A549 (cell line): Measurements from ENCODE around the gene GRK5. TPM values are rescaled to one million over a fixed set of nuclear protein-coding genes. Genes with fewer than 3 reads are reported as not detected.
"Not testable (repeated sequence)": the region's sequence is repeated elsewhere in the genome, so short reads cannot be mapped to it uniquely, and the experiment has no call there.

ENCODE experiments used
- ATAC-seq, 2 experiments: fragments of 200-7000 bp in 1 of 2; fragments of >200 bp in 1 of 2; cut with Nextera tagmentation in 1 of 2; cut with Tn5 transposase in 1 of 2; 3 replicates each; pipeline versions ENCODE4 v1.8.0 to v1.9.1; 2018 to 2020; ENCODE audit warnings: mild to moderate bottlenecking in 1 of 2, moderate library complexity in 1 of 2
- CTCF ChIA-PET: fragments of 300-600 bp; sonication (Branson Sonifier 250); formaldehyde crosslinking; extraction: SDS; loops from one replicate; lab custom pipeline; 2021; ENCODE audit warnings: antibody characterized with exemption, inconsistent platforms; lab: Yijun Ruan, JAX
- POLR2A ChIA-PET: fragments of 350-600 bp; formaldehyde crosslinking; extraction: SDS; loops from one replicate; lab custom pipeline; 2021; ENCODE audit warnings: antibody characterized with exemption, inconsistent platforms; lab: Yijun Ruan, JAX
- DNase-seq, 2 experiments: peaks; one replicate each; pipeline versions ENCODE4 v3.0.0 to v3.0.0-alpha.2; 2011 to 2016; ENCODE audit warnings: low read depth in 1 of 2, low spot score in 1 of 2
- FAIRE-seq: peaks from 2 replicates; lab custom pipeline; 2011; peaks lifted over from hg19 to GRCh38; lab: Jason Lieb, UNC
- H3K27ac ChIP-seq, 2 experiments: fragments of >200 bp; sonication (Bioruptor Twin); formaldehyde crosslinking; 3 replicates each; pipeline ENCODE4 v1.5.1; 2016 to 2017
- H3K4me1 ChIP-seq: fragments of >200 bp; sonication (Bioruptor Twin); formaldehyde crosslinking; 3 replicates; pipeline ENCODE4 v1.6.1; 2016
- H3K4me2 ChIP-seq: fragments of >200 bp; sonication (Bioruptor Twin); formaldehyde crosslinking; 3 replicates; pipeline ENCODE4 v1.6.1; 2016
- H3K4me3 ChIP-seq: fragments of >200 bp; sonication (Bioruptor Twin); formaldehyde crosslinking; 3 replicates; pipeline ENCODE4 v1.5.1; 2016
- H3K9me3 ChIP-seq: fragments of >200 bp; sonication (Bioruptor Twin); formaldehyde crosslinking; 3 replicates; pipeline ENCODE4 v1.6.1; 2016
- ATOH8 ChIP-seq: fragments of 250-450 bp; sonication (Bioruptor Pico); IDR thresholded peaks from 2 replicates; pipeline ENCODE4 v1.5.0; 2020; ENCODE audit warnings: low read depth, mild to moderate bottlenecking, moderate library complexity
- BCL3 ChIP-seq: fragments of >200 bp; sonication (Bioruptor Twin); formaldehyde crosslinking; IDR thresholded peaks from 3 replicates; pipeline ENCODE4 v1.6.1; 2016
- CBX2 ChIP-seq: fragments of 200-600 bp; sonication (generic); IDR thresholded peaks from 2 replicates; pipeline ENCODE4 v1.6.1; 2016; ENCODE audit warnings: low read depth, mild to moderate bottlenecking, borderline replicate concordance
- HEYL ChIP-seq: fragments of 250-450 bp; sonication (Bioruptor Pico); IDR thresholded peaks from 2 replicates; pipeline ENCODE4 v1.8.0; 2021; ENCODE audit warnings: mild to moderate bottlenecking, moderate library complexity
- JUN ChIP-seq, 2 experiments: fragments of >200 bp; sonication (Bioruptor Twin); formaldehyde crosslinking; IDR thresholded peaks; 2 replicates in 1 of 2; 3 replicates in 1 of 2; pipeline ENCODE4 v1.6.1; 2016 to 2017
- KDM1A ChIP-seq: fragments of 200-600 bp; sonication (generic); IDR thresholded peaks from 2 replicates; pipeline ENCODE4 v1.6.1; 2016; ENCODE audit warnings: low read depth, mild to moderate bottlenecking
- KDM5A ChIP-seq: fragments of 200-600 bp; sonication (generic); IDR thresholded peaks from 2 replicates; pipeline ENCODE4 v1.6.1; 2016; ENCODE audit warnings: antibody characterized with exemption, mild to moderate bottlenecking
- MYC ChIP-seq: IDR thresholded peaks from 2 replicates; pipeline ENCODE4 v1.6.1; 2012; ENCODE audit warnings: mild to moderate bottlenecking, inconsistent platforms, low read length, improper control_type of control experiment, borderline replicate concordance
- PHF8 ChIP-seq: fragments of 200-600 bp; sonication (generic); IDR thresholded peaks from 2 replicates; pipeline ENCODE4 v1.6.1; 2016; ENCODE audit warnings: low read depth, mild to moderate bottlenecking, antibody characterized with exemption, moderate library complexity, borderline replicate concordance
- POLR2A ChIP-seq: IDR thresholded peaks from 2 replicates; pipeline ENCODE4 v1.6.1; 2012; ENCODE audit warnings: mild to moderate bottlenecking, low read length
- REST ChIP-seq: fragments of 200-600 bp; sonication (generic); IDR thresholded peaks from 2 replicates; pipeline ENCODE4 v1.6.1; 2016; ENCODE audit warnings: antibody characterized with exemption, mild to moderate bottlenecking, moderate library complexity
- RNF2 ChIP-seq: fragments of 200-600 bp; sonication (generic); IDR thresholded peaks from 2 replicates; pipeline ENCODE4 v1.6.1; 2016; ENCODE audit warnings: low read depth, mild to moderate bottlenecking, antibody characterized with exemption, moderate library complexity, borderline replicate concordance
- SREBF2 ChIP-seq: fragments of 450-650 bp; IDR thresholded peaks from 2 replicates; pipeline ENCODE4 v1.6.1; 2014; ENCODE audit warnings: mild to moderate bottlenecking, moderate library complexity
- WGBS: methylation state at CpG from one replicate; pipeline ENCODE4 v1.1.6; 2017; ENCODE audit errors: missing lambda C conversion rate; 5-methylcytosine and 5-hydroxymethylcytosine counted together
- polyA plus RNA-seq, 4 experiments: library from polyadenylated mRNA; depleted of rRNA in 3 of 4; stranded (reverse); fragments of >200 nt; fragmentation: RNase III in 1 of 4; extraction: RNeasy Plus Mini Kit Qiagen cat#74134 plus additional on column Dnase treatment in 1 of 4; gene quantifications; 2 replicates in 3 of 4; 3 replicates in 1 of 4; pipeline ENCODE4 v1.2.3, GENCODE V29; 2011 to 2017
- TF ChIP-seq, protein P1 (sequence below): IDR thresholded peaks from 2 replicates; pipeline ENCODE4 v1.6.1; 2012; ENCODE audit warnings: low read depth, borderline replicate concordance
- TF ChIP-seq, protein P2 (sequence below): IDR thresholded peaks from 2 replicates; pipeline ENCODE4 v1.6.1; 2012
- TF ChIP-seq, protein P3 (sequence below): fragments of 450-650 bp; IDR thresholded peaks from 2 replicates; pipeline ENCODE4 v1.6.1; 2014; ENCODE audit warnings: antibody characterized with exemption

GRK5 gene
- polyA plus RNA-seq, 2 of the 4 experiments (the other 2 are of a cell fraction) = 5.0 to 7.9 TPM

- ChIA-PET CTCF (interaction anchor here (1.0 kb wide), 1 partner anchor 12 kb away, joined by 3 read pairs; no protein-coding TSS in a partner anchor), POLR2A (no interaction called here)
- DNase-seq (no peak), FAIRE-seq (no peak), ATAC-seq (peak; percentile 15 to 38; a peak in 4 of 6 replicates)
- Histone ChIP-seq H3K4me2 (peak overlapping the region; percentile 81), H3K9me3 (no peaks in the 10 kb centered on the region), H3K27ac (peak overlapping the region; percentile 98), H3K4me3 (peak overlapping the region; percentile 89), H3K4me1 (peaks cover 22% of the 10 kb centered on the region; the same call in 2 of the 3 replicates)
- WGBS = 10% methylated on average over 21 of the region's 21 CpGs
- TF ChIP-seq SREBF2 (no peak), CBX2 (no peak), KDM1A (no peak)
- TF ChIP-seq, protein P1, sequence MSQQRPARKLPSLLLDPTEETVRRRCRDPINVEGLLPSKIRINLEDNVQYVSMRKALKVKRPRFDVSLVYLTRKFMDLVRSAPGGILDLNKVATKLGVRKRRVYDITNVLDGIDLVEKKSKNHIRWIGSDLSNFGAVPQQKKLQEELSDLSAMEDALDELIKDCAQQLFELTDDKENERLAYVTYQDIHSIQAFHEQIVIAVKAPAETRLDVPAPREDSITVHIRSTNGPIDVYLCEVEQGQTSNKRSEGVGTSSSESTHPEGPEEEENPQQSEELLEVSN = peak; percentile 37; the same call in 1 of the 2 replicates
Observed at GRCh38 chr10:119177708-119178371, 29.5 kb upstream of the GRK5 start.

- POLR2A ChIA-PET = interaction anchor here (0.8 kb wide), 1 partner anchor 28 kb away, joined by 3 read pairs; no protein-coding TSS in a partner anchor
- H3K9me3 ChIP-seq = no peaks in the 10 kb centered on the region
- H3K4me2 ChIP-seq = peak within 1 kb of the TSS; percentile 81
- CTCF ChIA-PET = interaction anchor here (0.7 to 0.8 kb wide), 2 partner anchors 12 to 1113 kb away, joined by 3 read pairs; no protein-coding TSS in a partner anchor
- peak within 1 kb of the TSS; percentile 89 for H3K4me3 ChIP-seq
- H3K4me1 ChIP-seq = peaks cover 20% of the 10 kb centered on the region; the same call in 2 of the 3 replicates
- TF ChIP-seq ATOH8 (CRISPR knock-in tag) = no peak
- no peak for TF ChIP-seq HEYL (CRISPR knock-in tag)
- peak; percentile 92 for TF ChIP-seq POLR2A
- TF ChIP-seq JUN (IDR thresholded peaks at IDR 0.05) = peak; percentile 61 to 98; a peak in 4 of 5 replicates
- TF ChIP-seq, protein P2, sequence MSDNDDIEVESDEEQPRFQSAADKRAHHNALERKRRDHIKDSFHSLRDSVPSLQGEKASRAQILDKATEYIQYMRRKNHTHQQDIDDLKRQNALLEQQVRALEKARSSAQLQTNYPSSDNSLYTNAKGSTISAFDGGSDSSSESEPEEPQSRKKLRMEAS = peak; percentile 81
- TF ChIP-seq BCL3 = peak; percentile 92
- peak; percentile 50 for TF ChIP-seq MYC
- TF ChIP-seq KDM5A = 0 out of 2 replicates have a peak, but pooled peaks have one; percentile 45
- no peak for TF ChIP-seq RNF2
- peak; percentile 96 for TF ChIP-seq PHF8
- TF ChIP-seq, protein P3, sequence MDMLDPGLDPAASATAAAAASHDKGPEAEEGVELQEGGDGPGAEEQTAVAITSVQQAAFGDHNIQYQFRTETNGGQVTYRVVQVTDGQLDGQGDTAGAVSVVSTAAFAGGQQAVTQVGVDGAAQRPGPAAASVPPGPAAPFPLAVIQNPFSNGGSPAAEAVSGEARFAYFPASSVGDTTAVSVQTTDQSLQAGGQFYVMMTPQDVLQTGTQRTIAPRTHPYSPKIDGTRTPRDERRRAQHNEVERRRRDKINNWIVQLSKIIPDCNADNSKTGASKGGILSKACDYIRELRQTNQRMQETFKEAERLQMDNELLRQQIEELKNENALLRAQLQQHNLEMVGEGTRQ = peak; percentile 61
- TF ChIP-seq REST = 0 out of 2 replicates have a peak, but pooled peaks have one; percentile 17
- peak; percentile 98 to 99 for ATAC-seq
- WGBS = 3% methylated on average over 20 of the region's 45 CpGs
- H3K27ac ChIP-seq = peak within 1 kb of the TSS; percentile 98
- FAIRE-seq = no peak
- peak; percentile 79 to 92 for DNase-seq
Observed at GRCh38 chr10:119178372-119179119, 28.8 kb upstream of the GRK5 start, which contains the start of gene PRDX3. Gene PRDX3 (minus strand): TSS chr10:119178812. CDS start chr10:119178790, 22 bp downstream.

GRCh38 chr10:119180850-119181400 lies 26.4 kb upstream of the GRK5 start:
- H3K4me3 ChIP-seq, DNase-seq, ATAC-seq, FAIRE-seq, H3K27ac ChIP-seq, H3K9me3 ChIP-seq, POLR2A ChIA-PET, H3K4me2 ChIP-seq: not testable (repeated sequence)
- CTCF ChIA-PET = interaction anchor here (0.7 to 2.2 kb wide), 7 partner anchors 9 to 1885 kb away, joined by 3 to 8 read pairs (median 4); partner anchors contain the start of gene GRK5
- H3K4me1 ChIP-seq = peaks cover 20% of the 10 kb centered on the region; the same call in 2 of the 3 replicates
- WGBS = 93% methylated on average over 7 of the region's 7 CpGs
